Type B pancreatic cell (in vitro differentiated cells): Measurements from ENCODE around the gene AFAP1. TPM values are rescaled to one million over a fixed set of nuclear protein-coding genes. Genes with fewer than 3 reads are reported as not detected.

Experiments
- DNase-seq: peaks from one replicate; pipeline ENCODE4 v3.0.0; 2021; ENCODE audit warnings: mixed read lengths; ENCODE audit not compliant: unreplicated experiment; ENCODE audit errors: extremely low spot score
- H3K27ac Mint-ChIP-seq: 2 replicates; pipeline ENCODE4 v1.8.0; 2021; ENCODE audit warnings: mild to moderate bottlenecking, mixed read lengths
- H3K27me3 Mint-ChIP-seq: 2 replicates; pipeline ENCODE4 v1.8.0; 2021; ENCODE audit warnings: mixed read lengths
- H3K36me3 Mint-ChIP-seq: 2 replicates; pipeline ENCODE4 v1.8.0; 2021; ENCODE audit warnings: mixed read lengths
- H3K4me1 Mint-ChIP-seq: one replicate; pipeline ENCODE4 v1.8.0; 2021; ENCODE audit warnings: mixed read lengths; ENCODE audit not compliant: unreplicated experiment
- H3K4me3 Mint-ChIP-seq: 2 replicates; pipeline ENCODE4 v1.8.0; 2021; ENCODE audit warnings: mild to moderate bottlenecking, mixed read lengths
- H3K9me3 Mint-ChIP-seq: 2 replicates; pipeline ENCODE4 v1.8.0; 2021; ENCODE audit warnings: mixed read lengths
- total RNA-seq: library from RNA; stranded (reverse); gene quantifications from 2 replicates; pipeline ENCODE4 v1.2.1, GENCODE V29; 2021; ENCODE audit warnings: low replicate concordance
- TF ChIP-seq, protein P1 (sequence below): fragments of 200-600 bp; sonication (generic); conservative IDR thresholded peaks from 2 replicates; pipeline ENCODE4 v1.5.0; 2021; ENCODE audit warnings: antibody characterized with exemption, mild to moderate bottlenecking

Gene AFAP1
- total RNA-seq, 1 donor from 2014 or later, result 36.6 TPM

DNA sequence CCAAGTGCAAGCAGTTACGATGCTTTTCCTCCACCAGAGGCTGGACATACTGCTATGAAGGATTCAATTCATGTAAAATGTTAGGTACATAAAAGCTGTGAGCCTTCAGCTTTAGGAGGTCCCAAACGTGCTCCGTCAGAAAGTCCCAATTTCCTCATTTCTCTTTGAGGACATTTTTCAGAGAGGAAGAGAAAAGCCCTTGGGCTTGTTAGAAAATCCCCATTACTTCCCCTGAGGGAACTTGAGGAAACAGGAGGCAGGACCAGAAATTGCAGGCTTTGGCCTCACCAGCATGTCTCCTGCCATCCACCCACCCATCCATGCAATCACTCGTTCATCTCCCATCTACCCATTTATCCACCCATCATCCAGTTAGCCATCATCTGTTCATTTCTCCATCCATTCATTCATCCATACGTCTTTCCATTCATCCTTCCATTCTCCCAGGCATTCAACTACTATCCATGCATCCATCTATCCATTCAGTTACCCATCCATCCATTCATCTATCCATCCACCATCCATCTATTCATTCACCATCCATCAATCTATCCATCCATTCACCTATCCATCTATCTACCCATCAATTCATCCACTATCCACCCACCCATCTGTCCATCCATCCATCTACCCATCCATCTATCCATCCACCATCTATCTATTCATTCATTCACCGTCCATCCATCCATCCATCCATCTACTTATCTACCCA, 223.5 kb downstream of the AFAP1 start:
- no peak overlapping the region for H3K27ac Mint-ChIP-seq
- peaks cover 23% of the 10 kb centered on the region for H3K27me3 Mint-ChIP-seq
- TF ChIP-seq, protein P1, sequence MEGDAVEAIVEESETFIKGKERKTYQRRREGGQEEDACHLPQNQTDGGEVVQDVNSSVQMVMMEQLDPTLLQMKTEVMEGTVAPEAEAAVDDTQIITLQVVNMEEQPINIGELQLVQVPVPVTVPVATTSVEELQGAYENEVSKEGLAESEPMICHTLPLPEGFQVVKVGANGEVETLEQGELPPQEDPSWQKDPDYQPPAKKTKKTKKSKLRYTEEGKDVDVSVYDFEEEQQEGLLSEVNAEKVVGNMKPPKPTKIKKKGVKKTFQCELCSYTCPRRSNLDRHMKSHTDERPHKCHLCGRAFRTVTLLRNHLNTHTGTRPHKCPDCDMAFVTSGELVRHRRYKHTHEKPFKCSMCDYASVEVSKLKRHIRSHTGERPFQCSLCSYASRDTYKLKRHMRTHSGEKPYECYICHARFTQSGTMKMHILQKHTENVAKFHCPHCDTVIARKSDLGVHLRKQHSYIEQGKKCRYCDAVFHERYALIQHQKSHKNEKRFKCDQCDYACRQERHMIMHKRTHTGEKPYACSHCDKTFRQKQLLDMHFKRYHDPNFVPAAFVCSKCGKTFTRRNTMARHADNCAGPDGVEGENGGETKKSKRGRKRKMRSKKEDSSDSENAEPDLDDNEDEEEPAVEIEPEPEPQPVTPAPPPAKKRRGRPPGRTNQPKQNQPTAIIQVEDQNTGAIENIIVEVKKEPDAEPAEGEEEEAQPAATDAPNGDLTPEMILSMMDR, result no peak

DNA sequence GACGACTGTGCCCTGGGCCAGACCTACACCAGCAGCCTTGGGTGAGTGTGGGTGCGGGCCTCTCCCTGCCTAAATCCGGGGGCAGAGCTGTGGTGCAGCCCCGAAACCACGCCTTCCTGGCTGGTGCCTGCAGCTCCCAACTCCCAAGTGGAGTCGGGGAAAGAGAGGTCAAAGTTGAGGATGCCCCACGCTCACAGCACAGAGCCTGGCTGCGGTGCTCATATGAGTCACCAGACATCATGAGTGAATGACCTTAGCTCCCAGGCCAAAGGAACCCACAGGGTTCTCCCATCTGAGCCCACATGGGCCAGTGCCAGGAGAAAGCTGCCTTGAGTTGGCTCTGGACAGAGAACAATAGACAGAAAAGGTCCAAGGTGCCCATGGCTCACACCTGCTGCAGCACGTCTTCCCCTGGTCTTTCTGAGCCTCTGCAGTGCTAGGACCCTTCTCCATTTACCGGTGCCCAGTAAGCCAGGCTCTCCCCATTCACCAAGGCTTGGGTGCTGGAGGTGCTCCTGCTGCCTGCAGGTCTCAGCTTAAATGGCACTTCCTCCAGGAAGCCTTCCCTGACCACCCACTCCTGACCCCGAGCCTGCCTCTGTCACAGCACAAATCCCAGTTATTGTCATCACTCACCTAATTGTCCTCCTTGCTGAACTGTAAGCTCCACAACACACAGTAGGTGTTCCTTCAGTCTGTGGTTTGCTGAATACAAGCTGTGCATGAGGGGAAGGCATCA, 224.2 kb downstream of the AFAP1 start:
- peaks cover 21% of the 10 kb centered on the region for H3K27me3 Mint-ChIP-seq
- no peak overlapping the region for H3K27ac Mint-ChIP-seq
- peaks cover 8% of the 10 kb centered on the region for H3K36me3 Mint-ChIP-seq
- no peak for DNase-seq
- TF ChIP-seq, protein P1, result no peak
- no peak overlapping the region for H3K4me3 Mint-ChIP-seq
- peaks cover 8% of the 10 kb centered on the region for H3K4me1 Mint-ChIP-seq
- no peaks in the 10 kb centered on the region for H3K9me3 Mint-ChIP-seq

More for the DNA sequence above, 223.5 kb downstream of the AFAP1 start:
- Mint-ChIP-seq H3K4me1 (peaks cover 8% of the 10 kb centered on the region), H3K36me3 (peaks cover 8% of the 10 kb centered on the region), H3K9me3 (no peaks in the 10 kb centered on the region), H3K4me3 (no peak overlapping the region)
- DNase-seq, result no peak

DNA sequence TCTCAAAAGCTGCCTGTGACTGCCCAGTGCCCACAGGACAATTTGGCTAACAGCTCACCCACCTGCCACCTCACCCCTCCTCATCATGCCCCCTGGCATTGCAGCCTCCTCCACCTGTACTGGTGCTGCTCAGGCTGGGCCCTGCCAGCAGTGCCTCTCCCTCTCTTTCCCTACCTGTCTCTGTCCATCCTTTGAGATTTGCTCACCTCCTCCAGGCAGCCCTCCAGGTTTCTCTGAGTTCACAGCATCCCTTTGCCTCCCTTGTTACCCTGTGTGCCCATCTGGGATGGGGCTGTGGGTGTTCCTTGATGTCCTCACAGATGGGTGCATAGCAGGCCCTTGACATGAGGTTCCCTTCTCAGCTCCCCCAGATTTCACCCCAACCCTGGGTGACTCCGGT, 224.9 kb downstream of the AFAP1 start:
- DNase-seq, result no peak
- Mint-ChIP-seq H3K9me3 (no peaks in the 10 kb centered on the region), H3K27me3 (peaks cover 15% of the 10 kb centered on the region), H3K4me3 (no peak overlapping the region), H3K36me3 (peaks cover 8% of the 10 kb centered on the region), H3K27ac (no peak overlapping the region), H3K4me1 (peaks cover 7% of the 10 kb centered on the region)
- TF ChIP-seq, protein P1, result no peak

DNA sequence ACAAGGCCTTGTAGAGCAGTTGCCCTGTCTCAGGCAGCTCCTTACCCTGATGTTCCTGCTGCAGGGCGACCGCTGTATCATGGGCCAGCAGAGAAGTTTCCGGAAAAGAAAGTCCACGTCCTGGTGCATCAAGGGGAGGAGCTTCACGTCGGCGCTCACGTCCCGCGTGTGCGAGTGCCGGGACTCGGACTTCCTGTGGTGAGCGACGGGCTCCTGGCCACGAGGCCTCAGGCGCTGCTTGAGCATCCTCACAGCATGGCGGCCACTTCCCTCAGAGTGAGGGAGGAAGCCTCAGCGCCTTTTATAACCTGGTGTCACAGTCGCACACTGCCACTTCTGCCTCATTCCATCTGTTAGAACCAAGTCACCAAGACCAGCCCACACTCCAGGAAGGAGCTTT, 225.5 kb downstream of the AFAP1 start:
- peaks cover 13% of the 10 kb centered on the region for H3K27me3 Mint-ChIP-seq
- H3K9me3 Mint-ChIP-seq, result no peaks in the 10 kb centered on the region
- H3K27ac Mint-ChIP-seq, result no peak overlapping the region
- H3K4me3 Mint-ChIP-seq, result no peak overlapping the region
- TF ChIP-seq, protein P1, result no peak
- H3K4me1 Mint-ChIP-seq, result peaks cover 8% of the 10 kb centered on the region
- peaks cover 8% of the 10 kb centered on the region for H3K36me3 Mint-ChIP-seq
- no peak for DNase-seq

DNA sequence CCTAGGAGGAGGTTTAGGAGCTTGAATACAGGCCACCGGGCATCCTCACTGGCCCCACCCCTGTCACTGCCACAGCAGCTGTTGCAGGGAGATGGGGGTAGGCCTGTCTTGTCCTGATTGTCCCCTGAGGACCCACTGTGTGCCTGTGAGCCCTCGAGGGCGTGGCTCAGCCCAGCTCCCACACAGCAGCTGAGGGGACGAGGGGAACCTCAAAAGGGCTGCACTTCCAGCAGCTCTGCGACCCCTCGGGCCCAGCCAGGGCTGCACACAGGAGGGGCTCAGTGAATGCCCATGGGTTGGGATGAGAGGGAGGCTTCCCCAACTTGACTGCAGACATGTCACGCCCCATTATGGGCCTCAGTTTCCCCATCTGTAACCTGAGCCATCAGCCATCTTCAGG, 225.9 kb downstream of the AFAP1 start:
- Mint-ChIP-seq H3K9me3 (no peaks in the 10 kb centered on the region), H3K36me3 (peaks cover 8% of the 10 kb centered on the region), H3K4me1 (peaks cover 8% of the 10 kb centered on the region), H3K4me3 (no peak overlapping the region), H3K27ac (no peak overlapping the region), H3K27me3 (peaks cover 10% of the 10 kb centered on the region)
- TF ChIP-seq, protein P1, result no peak
- no peak for DNase-seq
